WERI-Rb-1 (cell line): Measurements from ENCODE around the gene DCLK1.

Source experiments
- DNase-seq: peaks from one replicate; pipeline ENCODE4 v3.0.0-alpha.2; 2020
- H3K27ac ChIP-seq: fragments of 250-450 bp; sonication (Bioruptor Pico); 2 replicates; pipeline ENCODE4 v1.5.1; 2020; ENCODE audit warnings: mild to moderate bottlenecking, moderate library complexity
- H3K27me3 ChIP-seq: fragments of 250-450 bp; sonication (Bioruptor Pico); 2 replicates; pipeline ENCODE4 v1.5.1; 2021; ENCODE audit warnings: mild to moderate bottlenecking, low read depth, moderate library complexity; ENCODE audit not compliant: insufficient read depth, severe bottlenecking
- H3K36me3 ChIP-seq: fragments of 250-450 bp; sonication (Bioruptor Pico); 2 replicates; pipeline ENCODE4 v1.5.1; 2020; ENCODE audit warnings: mild to moderate bottlenecking, moderate library complexity
- H3K4me3 ChIP-seq: 2 replicates; pipeline ENCODE4 v1.5.1; 2011; ENCODE audit warnings: low read depth, mild to moderate bottlenecking, control low read depth, low read length
- H3K9me3 ChIP-seq: fragments of 250-450 bp; sonication (Bioruptor Pico); 2 replicates; pipeline ENCODE4 v1.5.1; 2021; ENCODE audit warnings: mild to moderate bottlenecking, moderate library complexity; ENCODE audit not compliant: severe bottlenecking
- CTCF ChIP-seq: IDR thresholded peaks from 2 replicates; pipeline ENCODE4 v1.5.1; 2011; ENCODE audit warnings: low read depth, mild to moderate bottlenecking, control low read depth, inconsistent platforms, low read length

Gene DCLK1

GRCh38 chr13:35892837-35893814, 238.1 kb downstream of the DCLK1 start:
- no peaks in the 10 kb centered on the region for H3K36me3 ChIP-seq
- H3K27me3 ChIP-seq, result no peaks in the 10 kb centered on the region
- no peak for DNase-seq
- no peak overlapping the region for H3K4me3 ChIP-seq
- no peaks in the 10 kb centered on the region for H3K9me3 ChIP-seq
- no peak for TF ChIP-seq CTCF
- no peak overlapping the region for H3K27ac ChIP-seq

- DNase-seq, result no peak
- TF ChIP-seq CTCF, result no peak
- Histone ChIP-seq H3K27ac (no peak overlapping the region), H3K4me3 (no peak overlapping the region), H3K36me3 (no peaks in the 10 kb centered on the region), H3K27me3 (no peaks in the 10 kb centered on the region), H3K9me3 (no peaks in the 10 kb centered on the region)
Observed at GRCh38 chr13:35891507-35892441, 239.4 kb downstream of the DCLK1 start.

- Histone ChIP-seq H3K9me3 (no peaks in the 10 kb centered on the region), H3K27me3 (no peaks in the 10 kb centered on the region), H3K27ac (no peak overlapping the region), H3K36me3 (no peaks in the 10 kb centered on the region), H3K4me3 (no peak overlapping the region)
- no peak for TF ChIP-seq CTCF
- DNase-seq, result no peak
Observed at GRCh38 chr13:35889560-35889959, 241.6 kb downstream of the DCLK1 start.

- no peaks in the 10 kb centered on the region for H3K27me3 ChIP-seq
- H3K36me3 ChIP-seq, result no peaks in the 10 kb centered on the region
- no peak for TF ChIP-seq CTCF
- no peak overlapping the region for H3K27ac ChIP-seq
- DNase-seq, result no peak
- H3K4me3 ChIP-seq, result no peak overlapping the region
- no peaks in the 10 kb centered on the region for H3K9me3 ChIP-seq
Observed at GRCh38 chr13:35888981-35889380, 242.2 kb downstream of the DCLK1 start.

- DNase-seq, result no peak
- H3K27ac ChIP-seq, result no peak overlapping the region
- H3K4me3 ChIP-seq, result no peak overlapping the region
Observed at GRCh38 chr13:35888457-35888883, 242.7 kb downstream of the DCLK1 start.

More at GRCh38 chr13:35888457-35888883, 242.7 kb downstream of the DCLK1 start:
- no peaks in the 10 kb centered on the region for H3K36me3 ChIP-seq
- H3K27me3 ChIP-seq, result no peaks in the 10 kb centered on the region
- H3K9me3 ChIP-seq, result no peaks in the 10 kb centered on the region
- no peak for TF ChIP-seq CTCF
